HEK293T (cell line): ENCODE measurements around the gene IFIH1.

ENCODE experiments used
- ARNT ChIP-seq: fragments of 450-650 bp; IDR thresholded peaks from 2 replicates; pipeline ENCODE4 v1.6.1; 2017; ENCODE audit warnings: mild to moderate bottlenecking
- BHLHE40 ChIP-seq: fragments of 450-650 bp; IDR thresholded peaks from 2 replicates; pipeline ENCODE4 v1.6.1; 2016; ENCODE audit warnings: mild to moderate bottlenecking, moderate library complexity, borderline replicate concordance
- CTBP1 ChIP-seq: fragments of 450-650 bp; IDR thresholded peaks from 2 replicates; pipeline ENCODE4 v1.6.1; 2016; ENCODE audit warnings: borderline replicate concordance
- FOXA1 ChIP-seq: fragments of 450-650 bp; IDR thresholded peaks from 2 replicates; pipeline ENCODE4 v1.6.1; 2016; ENCODE audit warnings: mild to moderate bottlenecking
- FOXK2 ChIP-seq: fragments of 450-650 bp; IDR thresholded peaks from 2 replicates; pipeline ENCODE4 v1.6.1; 2016; ENCODE audit warnings: mild to moderate bottlenecking
- NFRKB ChIP-seq: fragments of 450-650 bp; IDR thresholded peaks from 2 replicates; pipeline ENCODE4 v1.6.1; 2016; ENCODE audit warnings: mild to moderate bottlenecking, moderate library complexity
- SP1 ChIP-seq: fragments of 450-650 bp; IDR thresholded peaks from 2 replicates; pipeline ENCODE4 v1.6.1; 2017

GRCh38 chr2:162308747-162309503 is 9.6 kb downstream of the IFIH1 start:
- TF ChIP-seq SP1 (no peak), ARNT (no peak), FOXK2 (no peak), NFRKB (no peak), FOXA1 (no peak), CTBP1 (no peak), BHLHE40 (no peak)
